ENCODE data around the gene SOX18. TPM values are rescaled to one million over a fixed set of nuclear protein-coding genes. Genes with fewer than 3 reads are reported as not detected.
A peak's percentile ranks its signal among the peaks of the same experiment; 100 is the strongest.

Gene SOX18
- total and polyA plus RNA-seq, 2 of the 13 experiments (the other 11 are each of a cell fraction or from before 2014, with no cell fraction given) = 1.6 to 1.9 TPM

- TF ChIP-seq ZSCAN5A (CRISPR knock-in tag; IDR thresholded peaks at IDR 0.05; ENCODE audit: borderline replicate concordance) = no peak
- no peak for TF ChIP-seq ZNF101 (CRISPR knock-in tag; IDR thresholded peaks at IDR 0.05; ENCODE audit: borderline replicate concordance, low read depth)
- no peak for TF ChIP-seq ZNF572 (CRISPR knock-in tag; IDR thresholded peaks at IDR 0.05)
- 0 out of 2 replicates have a peak, but pooled peaks have one; percentile 22 for TF ChIP-seq PAXIP1 (CRISPR knock-in tag; conservative IDR thresholded peaks at IDR 0.05)
- TF ChIP-seq ZNF615 (CRISPR knock-in tag; IDR thresholded peaks at IDR 0.05; ENCODE audit: borderline replicate concordance) = no peak
- TF ChIP-seq SOX6 (IDR thresholded peaks at IDR 0.05) = no peak
- TF ChIP-seq SOX6 (CRISPR knock-in tag; IDR thresholded peaks at IDR 0.05) = 0 out of 2 replicates have a peak, but pooled peaks have one; percentile 19
- TF ChIP-seq ZNF589 (CRISPR knock-in tag; conservative IDR thresholded peaks at IDR 0.05) = peak; percentile 72
- TF ChIP-seq DBP (CRISPR knock-in tag; IDR thresholded peaks at IDR 0.05; ENCODE audit: not compliant biosample characterization) = no peak
- no peak for TF ChIP-seq REXO4 (CRISPR knock-in tag; IDR thresholded peaks at IDR 0.05; ENCODE audit: borderline replicate concordance)
- no peak for TF ChIP-seq ZNF678 (CRISPR knock-in tag; IDR thresholded peaks at IDR 0.05)
- TF ChIP-seq E2F2 (CRISPR knock-in tag; IDR thresholded peaks at IDR 0.05; ENCODE audit: borderline replicate concordance) = no peak
- peak; percentile 2; the same call in 1 of the 2 replicates for TF ChIP-seq SALL1 (CRISPR knock-in tag; IDR thresholded peaks at IDR 0.05)
- TF ChIP-seq FOXC1 (CRISPR knock-in tag; IDR thresholded peaks at IDR 0.05; ENCODE audit: borderline replicate concordance) = peak; percentile 86; the same call in 1 of the 2 replicates
- TF ChIP-seq IRX3 (CRISPR knock-in tag; IDR thresholded peaks at IDR 0.05; ENCODE audit: borderline replicate concordance, low read depth) = no peak
- no peak for TF ChIP-seq NR1H2 (CRISPR knock-in tag; IDR thresholded peaks at IDR 0.05; ENCODE audit: borderline replicate concordance, low read depth)
- TF ChIP-seq ZFX (CRISPR knock-in tag; IDR thresholded peaks at IDR 0.05; ENCODE audit: low read depth) = no peak; the same call in 1 of the 2 replicates
- TF ChIP-seq ZNF282 (IDR thresholded peaks at IDR 0.05; ENCODE audit: partially characterized antibody) = no peak
- TF ChIP-seq ZNF639 (CRISPR knock-in tag; conservative IDR thresholded peaks at IDR 0.05) = no peak
- TF ChIP-seq RAD21 (CRISPR knock-in tag; IDR thresholded peaks at IDR 0.05) = no peak
- TF ChIP-seq GATA4 (IDR thresholded peaks at IDR 0.05; ENCODE audit: borderline replicate concordance, low read depth) = 0 out of 2 replicates have a peak, but pooled peaks have one; percentile 4
- TF ChIP-seq PHF20 (CRISPR knock-in tag; IDR thresholded peaks at IDR 0.05) = no peak
- TF ChIP-seq HMGA1 (CRISPR knock-in tag; conservative IDR thresholded peaks at IDR 0.05) = no peak
These were observed 430 bp upstream of the SOX18 start (continued) for GRCh38 chr20:64049878-64050260.

Data from HepG2 (cell line).